ENCODE results near the gene APBA2.
A peak's percentile ranks its signal among the peaks of the same experiment; 100 is the strongest.
"Not testable (repeated sequence)": the region's sequence is repeated elsewhere in the genome, so short reads cannot be mapped to it uniquely, and the experiment has no call there.

- peak; percentile 86 for TF ChIP-seq CTCF (IDR thresholded peaks at IDR 0.05)
- TF ChIP-seq EZH2phosphoT487, EZH2 (IDR thresholded peaks at IDR 0.05): not testable (repeated sequence)
Measured at GRCh38 chr15:29102173-29102794, 216.5 kb downstream of the APBA2 start.
